Neural cell (in vitro differentiated cells): ENCODE data around the gene IQGAP1. TPM values are rescaled to one million over a fixed set of nuclear protein-coding genes. Genes with fewer than 3 reads are reported as not detected.
"Not testable (repeated sequence)": the region's sequence is repeated elsewhere in the genome, so short reads cannot be mapped to it uniquely, and the experiment has no call there.

Experiments
- H2AFZ ChIP-seq: fragments of 200-600, 300-800 bp; sonication (generic), shearing (Covaris generic); 2 replicates; pipeline ENCODE4 v1.6.0; 2014; ENCODE audit warnings: low read depth, mild to moderate bottlenecking, antibody characterized with exemption, low read length, moderate library complexity
- H3F3A ChIP-seq: fragments of 200-600 bp; shearing (Covaris generic); 2 replicates; pipeline ENCODE4 v1.6.1; 2016; ENCODE audit warnings: mild to moderate bottlenecking, moderate library complexity, mixed read lengths, antibody characterized with exemption, low read length; ENCODE audit not compliant: insufficient read depth, poor library complexity, severe bottlenecking
- H3K27ac ChIP-seq: fragments of 200-600, 300-800 bp; sonication (generic), shearing (Covaris generic); 2 replicates; pipeline ENCODE4 v1.5.1; 2014; ENCODE audit warnings: mild to moderate bottlenecking, low read length, moderate library complexity
- H3K27me3 ChIP-seq: fragments of 300-800, 200-600 bp; sonication (generic), shearing (Covaris generic); 2 replicates; pipeline ENCODE4 v1.6.0; 2014; ENCODE audit warnings: mild to moderate bottlenecking, low read depth, low read length, moderate library complexity; ENCODE audit not compliant: insufficient read depth
- H3K36me3 ChIP-seq: fragments of 300-800, 200-600 bp; sonication (generic), shearing (Covaris generic); 2 replicates; pipeline ENCODE4 v1.5.1; 2014; ENCODE audit warnings: mild to moderate bottlenecking, antibody characterized with exemption, low read length, moderate library complexity; ENCODE audit not compliant: insufficient read depth
- H3K4me2 ChIP-seq: fragments of 300-800, 200-600 bp; sonication (generic), shearing (Covaris generic); 2 replicates; pipeline ENCODE4 v1.6.0; 2014; ENCODE audit warnings: mild to moderate bottlenecking, low read length
- H3K4me3 ChIP-seq: fragments of 300-800, 200-600 bp; sonication (generic), shearing (Covaris generic); 2 replicates; pipeline ENCODE4 v1.5.1; 2014; ENCODE audit warnings: mild to moderate bottlenecking, low read length, moderate library complexity
- H3K79me2 ChIP-seq: fragments of 200-600 bp; shearing (Covaris generic); replicated peaks from 2 replicates; pipeline ENCODE4 v1.6.0; 2014; ENCODE audit warnings: mild to moderate bottlenecking, low read length, moderate library complexity; ENCODE audit not compliant: insufficient read depth
- H3K9ac ChIP-seq: fragments of 300-800, 200-600 bp; sonication (generic), shearing (Covaris generic); 2 replicates; pipeline ENCODE4 v1.6.1; 2016; ENCODE audit warnings: mild to moderate bottlenecking, low read length, mixed read lengths
- H3K9me2 ChIP-seq: fragments of 200-600 bp; shearing (Covaris generic); 2 replicates; pipeline ENCODE4 v1.6.1; 2016; ENCODE audit warnings: mild to moderate bottlenecking, low read length, mixed read lengths; ENCODE audit not compliant: insufficient read depth
- H3K9me3 ChIP-seq: fragments of 200-600, 300-800 bp; sonication (generic), shearing (Covaris generic); 2 replicates; pipeline ENCODE4 v1.6.1; 2016; ENCODE audit warnings: mild to moderate bottlenecking, mixed run types, low read length, moderate library complexity, mixed read lengths
- H4K20me1 ChIP-seq: fragments of 200-600 bp; shearing (Covaris generic); 2 replicates; pipeline ENCODE4 v1.6.1; 2016; ENCODE audit warnings: mild to moderate bottlenecking, mixed run types; ENCODE audit not compliant: insufficient read depth
- CTCF ChIP-seq: fragments of 450-650 bp; IDR thresholded peaks from 2 replicates; pipeline ENCODE4 v1.5.1; 2014; ENCODE audit warnings: antibody characterized with exemption, mild to moderate bottlenecking, moderate library complexity; ENCODE audit not compliant: poor library complexity, severe bottlenecking
- EP300 ChIP-seq: fragments of 450-650 bp; conservative IDR thresholded peaks from 2 replicates; pipeline ENCODE4 v1.6.1; 2014; ENCODE audit warnings: antibody characterized with exemption, mild to moderate bottlenecking, moderate library complexity; ENCODE audit not compliant: poor library complexity, severe bottlenecking
- EZH2 ChIP-seq: fragments of 200-600, 300-800 bp; shearing (Covaris generic), sonication (generic); IDR thresholded peaks from 2 replicates; pipeline ENCODE4 v1.6.1; 2014; ENCODE audit warnings: antibody characterized with exemption, low read length, borderline replicate concordance, mild to moderate bottlenecking; ENCODE audit not compliant: insufficient read depth, poor library complexity, severe bottlenecking
- MXI1 ChIP-seq: fragments of 450-650 bp; conservative IDR thresholded peaks from 2 replicates; pipeline ENCODE4 v1.6.1; 2014; ENCODE audit warnings: antibody characterized with exemption, mild to moderate bottlenecking; ENCODE audit not compliant: poor library complexity, severe bottlenecking
- POLR2AphosphoS5 ChIP-seq: IDR thresholded peaks from 2 replicates; pipeline ENCODE4 v1.6.1; 2012
- RAD21 ChIP-seq: fragments of 450-650 bp; conservative IDR thresholded peaks from 2 replicates; pipeline ENCODE4 v1.6.1; 2014; ENCODE audit warnings: antibody characterized with exemption, mild to moderate bottlenecking, moderate library complexity
- SMC3 ChIP-seq: fragments of 450-650 bp; conservative IDR thresholded peaks from 2 replicates; pipeline ENCODE4 v1.6.1; 2014; ENCODE audit warnings: antibody characterized with exemption, mild to moderate bottlenecking, moderate library complexity; ENCODE audit not compliant: poor library complexity
- TAF1 ChIP-seq: IDR thresholded peaks from 2 replicates; pipeline ENCODE4 v1.6.1; 2012; ENCODE audit warnings: low read depth
- polyA plus RNA-seq: library from polyadenylated mRNA; depleted of rRNA; stranded (reverse); fragments of >200 nt; gene quantifications from 2 replicates; pipeline ENCODE4 v1.2.3, GENCODE V29; 2014
- TF ChIP-seq, protein P1 (sequence below): IDR thresholded peaks from 2 replicates; pipeline ENCODE4 v1.6.1; 2012; ENCODE audit warnings: borderline replicate concordance

Gene IQGAP1
- polyA plus RNA-seq, 1 donor from 2014 or later = 16.6 TPM

DNA sequence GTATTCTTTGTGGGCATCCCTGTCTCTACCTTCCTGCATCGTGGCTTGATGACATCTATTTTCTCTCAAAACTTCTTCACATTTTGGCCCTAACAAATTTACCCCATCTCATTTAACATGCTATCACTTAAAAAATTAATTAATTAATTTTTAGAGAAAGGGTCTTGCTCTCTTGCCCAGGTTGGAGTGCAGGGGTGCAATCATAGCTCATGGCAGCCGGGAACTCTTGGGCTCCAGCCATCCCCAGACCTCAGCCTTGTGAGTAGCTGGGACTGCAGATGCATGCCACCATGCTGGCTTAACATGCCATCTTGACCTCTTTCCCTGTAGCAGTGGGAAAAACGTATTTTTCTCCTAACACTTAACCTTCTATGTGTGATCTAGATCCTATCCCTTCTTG is 20.6 kb downstream of the IQGAP1 start:
- H3K27ac ChIP-seq = no peak overlapping the region

GRCh38 chr15:90409587-90409986 is 21.5 kb downstream of the IQGAP1 start:
- not testable (repeated sequence) for H3K9me2 ChIP-seq, H3K9me3 ChIP-seq, H3K36me3 ChIP-seq, H3K27ac ChIP-seq, H3K27me3 ChIP-seq, H4K20me1 ChIP-seq, H3K9ac ChIP-seq, H3K4me3 ChIP-seq, H3F3A ChIP-seq, H3K79me2 ChIP-seq, H3K4me2 ChIP-seq, H2AFZ ChIP-seq

More for the DNA sequence above, 20.6 kb downstream of the IQGAP1 start:
- Histone ChIP-seq H3K4me2 (no peak overlapping the region), H2AFZ (no peak overlapping the region), H3K9me3 (no peaks in the 10 kb centered on the region), H3K27me3 (no peaks in the 10 kb centered on the region), H3F3A (no peaks in the 10 kb centered on the region), H4K20me1 (no peaks in the 10 kb centered on the region), H3K4me3 (no peak overlapping the region), H3K36me3 (no peaks in the 10 kb centered on the region), H3K79me2 (peaks cover 7% of the 10 kb centered on the region), H3K9me2 (no peaks in the 10 kb centered on the region), H3K9ac (no peak overlapping the region)
- TF ChIP-seq MXI1 (no peak), RAD21 (no peak), POLR2AphosphoS5 (no peak), EP300 (no peak), EZH2 (no peak), CTCF (no peak), TAF1 (no peak), SMC3 (no peak)
- TF ChIP-seq, protein P1, sequence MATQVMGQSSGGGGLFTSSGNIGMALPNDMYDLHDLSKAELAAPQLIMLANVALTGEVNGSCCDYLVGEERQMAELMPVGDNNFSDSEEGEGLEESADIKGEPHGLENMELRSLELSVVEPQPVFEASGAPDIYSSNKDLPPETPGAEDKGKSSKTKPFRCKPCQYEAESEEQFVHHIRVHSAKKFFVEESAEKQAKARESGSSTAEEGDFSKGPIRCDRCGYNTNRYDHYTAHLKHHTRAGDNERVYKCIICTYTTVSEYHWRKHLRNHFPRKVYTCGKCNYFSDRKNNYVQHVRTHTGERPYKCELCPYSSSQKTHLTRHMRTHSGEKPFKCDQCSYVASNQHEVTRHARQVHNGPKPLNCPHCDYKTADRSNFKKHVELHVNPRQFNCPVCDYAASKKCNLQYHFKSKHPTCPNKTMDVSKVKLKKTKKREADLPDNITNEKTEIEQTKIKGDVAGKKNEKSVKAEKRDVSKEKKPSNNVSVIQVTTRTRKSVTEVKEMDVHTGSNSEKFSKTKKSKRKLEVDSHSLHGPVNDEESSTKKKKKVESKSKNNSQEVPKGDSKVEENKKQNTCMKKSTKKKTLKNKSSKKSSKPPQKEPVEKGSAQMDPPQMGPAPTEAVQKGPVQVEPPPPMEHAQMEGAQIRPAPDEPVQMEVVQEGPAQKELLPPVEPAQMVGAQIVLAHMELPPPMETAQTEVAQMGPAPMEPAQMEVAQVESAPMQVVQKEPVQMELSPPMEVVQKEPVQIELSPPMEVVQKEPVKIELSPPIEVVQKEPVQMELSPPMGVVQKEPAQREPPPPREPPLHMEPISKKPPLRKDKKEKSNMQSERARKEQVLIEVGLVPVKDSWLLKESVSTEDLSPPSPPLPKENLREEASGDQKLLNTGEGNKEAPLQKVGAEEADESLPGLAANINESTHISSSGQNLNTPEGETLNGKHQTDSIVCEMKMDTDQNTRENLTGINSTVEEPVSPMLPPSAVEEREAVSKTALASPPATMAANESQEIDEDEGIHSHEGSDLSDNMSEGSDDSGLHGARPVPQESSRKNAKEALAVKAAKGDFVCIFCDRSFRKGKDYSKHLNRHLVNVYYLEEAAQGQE = no peak

DNA sequence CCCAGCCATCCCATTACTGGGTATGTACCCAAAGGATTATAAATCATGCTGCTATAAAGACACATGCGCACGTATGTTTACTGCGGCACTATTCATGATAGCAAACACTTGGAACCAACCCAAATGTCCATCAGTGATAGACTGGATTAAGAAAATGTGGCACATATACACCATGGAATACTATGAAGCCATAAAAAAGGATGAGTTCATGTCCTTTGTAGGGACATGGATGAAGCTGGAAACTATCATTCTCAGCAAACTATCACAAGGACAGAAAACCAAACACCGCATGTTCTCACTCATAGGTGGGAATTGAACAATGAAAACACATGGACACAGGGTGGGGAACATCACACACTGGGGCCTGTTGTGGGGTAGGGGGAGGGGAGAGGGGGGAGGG is 22.3 kb downstream of the IQGAP1 start:
- not testable (repeated sequence) for H3K9me2 ChIP-seq, H2AFZ ChIP-seq, H3K4me3 ChIP-seq, H3K9me3 ChIP-seq, H3K27me3 ChIP-seq, H4K20me1 ChIP-seq, H3F3A ChIP-seq, H3K4me2 ChIP-seq, H3K9ac ChIP-seq, H3K79me2 ChIP-seq, H3K36me3 ChIP-seq, H3K27ac ChIP-seq
